K562 (cell line): ENCODE measurements around the gene ADAMTSL2. TPM values are rescaled to one million over a fixed set of nuclear protein-coding genes. Genes with fewer than 3 reads are reported as not detected.
A peak's percentile ranks its signal among the peaks of the same experiment; 100 is the strongest.

Experiments
- ATAC-seq: fragments of 200-7000 bp; cut with Tn5 transposase; 3 replicates; pipeline ENCODE4 v1.9.1; 2020; ENCODE audit warnings: moderate library complexity
- BruUV-seq: library from RNA; stranded (reverse); fragments of 400-500 nt; replicated peaks from 2 replicates; lab custom pipeline; 2021; lab: Mats Ljungman, UMichigan
- CTCF ChIA-PET: fragments of 300-600 bp; formaldehyde crosslinking; extraction: SDS; loops from one replicate; lab custom pipeline; 2021; ENCODE audit warnings: low intra/inter-chr PET ratio; lab: Yijun Ruan, JAX
- POLR2A ChIA-PET: fragments of 300-600, 350-650 bp; sonication (Branson Sonifier 250); formaldehyde crosslinking; extraction: SDS; loops from one replicate; lab custom pipeline; 2021; ENCODE audit warnings: antibody characterized with exemption, inconsistent platforms; lab: Yijun Ruan, JAX
- DNase-seq, 4 experiments: peaks; one replicate each; pipeline versions ENCODE4 v3.0.0 to v3.0.0-alpha.2; 2011 to 2018; ENCODE audit warnings: low spot score in 3 of 4, mixed read lengths in 3 of 4; ENCODE audit errors: extremely low read depth in 1 of 4
- FAIRE-seq: peaks from 2 replicates; lab custom pipeline; 2011; peaks lifted over from hg19 to GRCh38; lab: Jason Lieb, UNC
- H2AFZ ChIP-seq: 2 replicates; pipeline ENCODE4 v1.6.0; 2011; ENCODE audit warnings: low read depth, low read length, control low read depth, inconsistent platforms
- H3K27ac ChIP-seq: fragments of 200-600 bp; 3 replicates; pipeline ENCODE4 v1.8.0; 2011; ENCODE audit warnings: low read depth, mild to moderate bottlenecking, control low read depth, inconsistent platforms, low read length, moderate library complexity, mixed read lengths; ENCODE audit errors: extremely low read depth
- H3K27me3 ChIP-seq, 2 experiments: fragments of 300-600 bp in 1 of 2; 2 replicates in 1 of 2; 3 replicates in 1 of 2; pipeline versions ENCODE4 v1.6.0 to v1.8.0; 2011; ENCODE audit warnings: inconsistent platforms in 2 of 2, low read length in 2 of 2, mild to moderate bottlenecking in 1 of 2, mixed read lengths in 1 of 2, moderate library complexity in 1 of 2; ENCODE audit not compliant: control insufficient read depth in 2 of 2, insufficient read depth in 2 of 2
- H3K36me3 ChIP-seq: fragments of 300-600 bp; 3 replicates; pipeline ENCODE4 v1.8.0; 2011; ENCODE audit warnings: mild to moderate bottlenecking, low read length, inconsistent platforms; ENCODE audit not compliant: control insufficient read depth, insufficient read depth
- H3K4me1 ChIP-seq, 2 experiments: fragments of 200-600 bp in 1 of 2; replicated peaks in 1 of 2; 2 replicates in 1 of 2; 3 replicates in 1 of 2; pipeline versions ENCODE4 v1.5.1 to v1.8.0; 2011; ENCODE audit warnings: inconsistent platforms in 2 of 2, low read length in 2 of 2, mild to moderate bottlenecking in 1 of 2, mixed read lengths in 1 of 2, moderate library complexity in 1 of 2; ENCODE audit not compliant: control insufficient read depth in 2 of 2, insufficient read depth in 2 of 2
- H3K4me2 ChIP-seq: 2 replicates; pipeline ENCODE4 v1.6.1; 2011; ENCODE audit warnings: low read length, control low read depth, inconsistent platforms, mixed read lengths; ENCODE audit not compliant: insufficient read depth
- H3K4me3 ChIP-seq: fragments of 200-600 bp; sonication (generic), shearing (Covaris generic); 2 replicates; pipeline ENCODE4 v1.5.1; 2016; ENCODE audit warnings: control low read depth, inconsistent platforms
- H3K79me2 ChIP-seq: fragments of 200-600 bp; 3 replicates; pipeline ENCODE4 v1.8.0; 2011; ENCODE audit warnings: low read length, inconsistent platforms; ENCODE audit not compliant: control insufficient read depth, insufficient read depth
- H3K9ac ChIP-seq, 2 experiments: 2 replicates each; pipeline versions ENCODE4 v1.6.0 to v1.6.1; 2011; ENCODE audit warnings: low read depth in 2 of 2, low read length in 2 of 2, control low read depth in 1 of 2, inconsistent platforms in 1 of 2, mild to moderate bottlenecking in 1 of 2, mixed read lengths in 1 of 2; ENCODE audit not compliant: insufficient read depth in 1 of 2
- H3K9me1 ChIP-seq: one replicate; pipeline ENCODE4 v1.6.0; 2011; ENCODE audit warnings: inconsistent platforms, mild to moderate bottlenecking, low read length, moderate library complexity; ENCODE audit not compliant: control insufficient read depth, insufficient read depth
- H3K9me3 ChIP-seq: replicated peaks from 2 replicates; pipeline ENCODE4 v1.5.1; 2011; ENCODE audit warnings: low read depth, low read length, inconsistent platforms; ENCODE audit not compliant: control insufficient read depth, insufficient read depth
- H4K20me1 ChIP-seq: replicated peaks from 2 replicates; pipeline ENCODE4 v1.6.1; 2011; ENCODE audit warnings: low read length, inconsistent platforms, mixed read lengths; ENCODE audit not compliant: control insufficient read depth, insufficient read depth
- GABPB1 ChIP-seq: sonication (generic); formaldehyde crosslinking; IDR thresholded peaks from 2 replicates; pipeline ENCODE4 v1.8.0; 2022; ENCODE audit warnings: mild to moderate bottlenecking, missing genetic modification reagents
- SAFB ChIP-seq: fragments of 200-400 bp; formaldehyde crosslinking; IDR thresholded peaks from 2 replicates; pipeline ENCODE4 v1.6.1; 2017; ENCODE audit warnings: low read depth, low read length, borderline replicate concordance
- WGBS: fragments of 100-300 bp; shearing (Covaris generic); methylation state at CpG from one replicate; pipeline ENCODE4 v1.1.6; 2016; ENCODE audit warnings: low coverage, mixed read lengths; ENCODE audit not compliant: insufficient coverage; ENCODE audit errors: missing lambda C conversion rate; 5-methylcytosine and 5-hydroxymethylcytosine counted together
- in situ Hi-C: fragments of 300-500 bp; cut with MboI; formaldehyde crosslinking; loops from 4 replicates; pipeline ENCODE4 v1.15.0; 2018; ENCODE audit warnings: inconsistent platforms, mixed read lengths
- intact Hi-C: fragments of 100-400 bp; cut with micrococcal nuclease; formaldehyde crosslinking; loops from 2 replicates; pipeline ENCODE4 v1.14.2; 2022
- polyA plus RNA-seq, 8 experiments: library from polyadenylated mRNA; depleted of rRNA in 4 of 8; stranded (reverse) in 5 of 8; unstranded in 3 of 8; fragments of >200 nt; fragmentation: Nextera tagmentation in 2 of 8; fragmentation: Illumina TruSeq in 1 of 8; extraction: Ambion mirVana in 2 of 8; extraction: Trizol in 1 of 8; gene quantifications; 2 replicates each; pipeline versions ENCODE4 v1.2.1 to v1.2.3, GENCODE V29; 2011 to 2014; ENCODE audit warnings: inconsistent platforms in 1 of 8, missing spikeins in 1 of 8
- total RNA-seq, 7 experiments: library from RNA; depleted of rRNA in 6 of 7; stranded (reverse); fragments of >200 nt in 6 of 7; fragmentation: Illumina TruSeq in 2 of 7; extraction: Trizol in 2 of 7; gene quantifications; 2 replicates each; pipeline versions ENCODE4 v1.2.1 to v1.2.3, GENCODE V29; 2011 to 2021; ENCODE audit warnings: low replicate concordance in 1 of 7
- TF ChIP-seq, protein P1 (sequence below): fragments of 450-650 bp; formaldehyde crosslinking; IDR thresholded peaks from 2 replicates; pipeline ENCODE4 v1.4.0; 2022; ENCODE audit warnings: mild to moderate bottlenecking, moderate library complexity
- TF ChIP-seq, protein P2 (sequence below), 2 experiments: fragments of 450-650 bp in 1 of 2; sonication (generic) in 1 of 2; formaldehyde crosslinking in 1 of 2; IDR thresholded peaks in 1 of 2; conservative IDR thresholded peaks in 1 of 2; 2 replicates each; pipeline versions ENCODE4 v1.6.1 to v1.8.1; 2016 to 2023; ENCODE audit warnings: mild to moderate bottlenecking in 2 of 2, moderate library complexity in 2 of 2, inconsistent platforms in 1 of 2, missing genetic modification reagents in 1 of 2

ADAMTSL2 gene
- total and polyA plus RNA-seq, 9 of the 15 experiments (the other 6 are each of a cell fraction or from before 2014, with no cell fraction given), result 0.04 TPM; not detected in 8

- CTCF ChIA-PET, result no interaction called here
- Histone ChIP-seq H3K9me1 (no peaks in the 10 kb centered on the region), H2AFZ (no peak overlapping the region), H4K20me1 (peaks cover 28% of the 10 kb centered on the region; the same call in 1 of the 2 replicates), H3K27ac (no peak overlapping the region), H3K79me2 (no peaks in the 10 kb centered on the region), H3K4me3 (no peak overlapping the region), H3K4me2 (no peak overlapping the region), H3K4me1 (peaks cover 0 to 28% of the 10 kb centered on the region in 2 experiments; a peak in 2 of 5 replicates), H3K27me3 (peaks cover 27 to 86% of the 10 kb centered on the region in 2 experiments; a peak in 4 of 5 replicates), H3K36me3 (no peaks in the 10 kb centered on the region), H3K9ac (no peak overlapping the region), H3K9me3 (no peaks in the 10 kb centered on the region)
- intact Hi-C loops (no loop called here), in situ Hi-C loops (no loop called here)
- under 1% methylated on average over 17 of the region's 17 CpGs for WGBS
- POLR2A ChIA-PET, result no interaction called here
- no peak for FAIRE-seq
- TF ChIP-seq, protein P1, sequence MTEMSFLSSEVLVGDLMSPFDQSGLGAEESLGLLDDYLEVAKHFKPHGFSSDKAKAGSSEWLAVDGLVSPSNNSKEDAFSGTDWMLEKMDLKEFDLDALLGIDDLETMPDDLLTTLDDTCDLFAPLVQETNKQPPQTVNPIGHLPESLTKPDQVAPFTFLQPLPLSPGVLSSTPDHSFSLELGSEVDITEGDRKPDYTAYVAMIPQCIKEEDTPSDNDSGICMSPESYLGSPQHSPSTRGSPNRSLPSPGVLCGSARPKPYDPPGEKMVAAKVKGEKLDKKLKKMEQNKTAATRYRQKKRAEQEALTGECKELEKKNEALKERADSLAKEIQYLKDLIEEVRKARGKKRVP, result no peak
- no peak for TF ChIP-seq GABPB1 (CRISPR knock-in tag)
- TF ChIP-seq, protein P2, sequence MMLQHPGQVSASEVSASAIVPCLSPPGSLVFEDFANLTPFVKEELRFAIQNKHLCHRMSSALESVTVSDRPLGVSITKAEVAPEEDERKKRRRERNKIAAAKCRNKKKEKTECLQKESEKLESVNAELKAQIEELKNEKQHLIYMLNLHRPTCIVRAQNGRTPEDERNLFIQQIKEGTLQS (IDR thresholded peaks at IDR 0.05), result no peak
- TF ChIP-seq, protein P2 (CRISPR knock-in tag; conservative IDR thresholded peaks at IDR 0.05), result no peak
- 0 out of 2 replicates have a peak, but pooled peaks have one; percentile 27 for TF ChIP-seq SAFB
- DNase-seq, result no peak
- ATAC-seq, result no peak
- no TSS peak for BruUV-seq
Measured at GRCh38 chr9:133574771-133575170, 40.3 kb downstream of the ADAMTSL2 start.
